Measurements from ENCODE around the gene MAP3K19.
A peak's percentile ranks its signal among the peaks of the same experiment; 100 is the strongest.
"Not testable (repeated sequence)": the region's sequence is repeated elsewhere in the genome, so short reads cannot be mapped to it uniquely, and the experiment has no call there.

Gene MAP3K19

GRCh38 chr2:135050132-135050531, 2.9 kb upstream of the MAP3K19 start:
- no peak for DNase-seq

- DNase-seq: no peak
Measured at GRCh38 chr2:135048122-135048521, 875 bp upstream of the MAP3K19 start.

GRCh38 chr2:135043345-135043744, 3.9 kb downstream of the MAP3K19 start:
- no peak for DNase-seq

- no peak for DNase-seq
Measured at GRCh38 chr2:135037831-135038230, 9.4 kb downstream of the MAP3K19 start.

GRCh38 chr2:135033216-135033615, 14.0 kb downstream of the MAP3K19 start:
- not testable (repeated sequence) for DNase-seq

- peak in 1 of 2 experiments; percentile 11 for DNase-seq
Measured at GRCh38 chr2:135030826-135031225, 16.4 kb downstream of the MAP3K19 start.

- no peak for DNase-seq
Measured at GRCh38 chr2:135029481-135030134, 17.6 kb downstream of the MAP3K19 start.

- DNase-seq: no peak
Measured at GRCh38 chr2:135023886-135024485, 23.3 kb downstream of the MAP3K19 start.

- no peak for DNase-seq
Measured at GRCh38 chr2:135022952-135023880, 24.0 kb downstream of the MAP3K19 start.

- no peak for DNase-seq
Measured at GRCh38 chr2:135021618-135022017, 25.6 kb downstream of the MAP3K19 start.

GRCh38 chr2:135011633-135012032, 35.6 kb downstream of the MAP3K19 start:
- DNase-seq: no peak

- no peak for DNase-seq
Measured at GRCh38 chr2:135010200-135010942, 36.9 kb downstream of the MAP3K19 start.

- DNase-seq: no peak
Measured at GRCh38 chr2:135009339-135009738, 37.9 kb downstream of the MAP3K19 start.

- no peak for DNase-seq
Measured at GRCh38 chr2:135005753-135006152, 41.5 kb downstream of the MAP3K19 start.

GRCh38 chr2:135004005-135004746, 43.1 kb downstream of the MAP3K19 start:
- peak; percentile 44 to 53 for DNase-seq

GRCh38 chr2:135002836-135003235, 44.4 kb downstream of the MAP3K19 start:
- DNase-seq: no peak

GRCh38 chr2:134999521-134999920, 47.7 kb downstream of the MAP3K19 start:
- DNase-seq: no peak

- DNase-seq: peak; percentile 46 to 57
Measured at GRCh38 chr2:134988994-134989605, 58.1 kb downstream of the MAP3K19 start.

GRCh38 chr2:134985061-134985460, 62.2 kb downstream of the MAP3K19 start:
- no peak for DNase-seq

- peak; percentile 17 to 29 for DNase-seq
Measured at GRCh38 chr2:134982603-134983002, 64.6 kb downstream of the MAP3K19 start.

- no peak for DNase-seq
Measured at GRCh38 chr2:134980639-134981038, 66.6 kb downstream of the MAP3K19 start.

- DNase-seq: no peak
Measured at GRCh38 chr2:134979221-134979620, 68.0 kb downstream of the MAP3K19 start.
